Cerebellar cortex (tissue), 1 donor: ENCODE results near the gene NEK9.
A peak's percentile ranks its signal among the peaks of the same experiment; 100 is the strongest.
"Not testable (repeated sequence)": the region's sequence is repeated elsewhere in the genome, so short reads cannot be mapped to it uniquely, and the experiment has no call there.

Source experiments
- DNase-seq: peaks from one replicate; pipeline ENCODE4 v3.0.0-alpha.2; 2015; ENCODE audit warnings: low spot score

Gene NEK9

DNA sequence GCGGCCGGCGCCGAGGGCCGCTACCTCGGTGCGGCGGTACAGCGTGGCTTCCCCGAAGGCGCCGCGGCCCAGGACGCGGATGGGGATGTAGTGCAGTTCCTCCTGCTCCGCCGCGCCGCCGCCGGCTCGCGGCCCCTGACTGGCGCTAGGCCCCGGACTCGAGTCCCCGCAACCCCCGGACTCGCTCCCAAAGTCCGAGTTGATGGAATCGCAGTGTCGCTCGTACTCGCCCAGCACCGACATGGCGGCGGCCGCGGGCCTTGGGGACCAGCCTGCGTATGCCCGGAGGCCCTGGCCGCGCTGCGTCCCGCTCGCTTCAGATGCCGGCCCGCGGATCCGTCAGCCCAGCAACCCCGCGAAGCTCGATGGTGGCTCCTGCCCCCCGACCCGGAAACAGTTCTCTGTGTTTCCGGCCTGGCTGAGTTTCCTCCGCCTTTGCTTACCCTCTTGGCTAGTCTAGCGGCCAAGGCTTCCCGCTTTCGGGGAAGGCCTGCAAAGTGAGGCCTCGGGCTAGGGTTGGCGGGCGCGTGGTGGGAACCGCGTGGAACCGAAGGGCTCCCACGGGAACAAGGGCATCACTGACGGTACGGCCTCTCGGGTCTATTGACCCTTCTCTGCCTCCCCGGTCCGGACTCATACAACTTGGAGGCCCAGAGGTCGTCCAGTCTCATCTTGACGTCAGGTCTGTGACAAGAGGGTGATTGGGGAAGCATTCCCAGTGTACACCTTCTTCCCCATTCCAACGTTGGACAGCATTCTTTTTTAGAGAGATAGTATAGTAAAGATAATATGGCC is at the start of gene NEK9:
Gene NEK9 (minus strand): TSS at position 370 of the 795 bp plus-strand sequence. CDS start 127 bp downstream, at position 243.
- DNase-seq = peak; percentile 94

DNA sequence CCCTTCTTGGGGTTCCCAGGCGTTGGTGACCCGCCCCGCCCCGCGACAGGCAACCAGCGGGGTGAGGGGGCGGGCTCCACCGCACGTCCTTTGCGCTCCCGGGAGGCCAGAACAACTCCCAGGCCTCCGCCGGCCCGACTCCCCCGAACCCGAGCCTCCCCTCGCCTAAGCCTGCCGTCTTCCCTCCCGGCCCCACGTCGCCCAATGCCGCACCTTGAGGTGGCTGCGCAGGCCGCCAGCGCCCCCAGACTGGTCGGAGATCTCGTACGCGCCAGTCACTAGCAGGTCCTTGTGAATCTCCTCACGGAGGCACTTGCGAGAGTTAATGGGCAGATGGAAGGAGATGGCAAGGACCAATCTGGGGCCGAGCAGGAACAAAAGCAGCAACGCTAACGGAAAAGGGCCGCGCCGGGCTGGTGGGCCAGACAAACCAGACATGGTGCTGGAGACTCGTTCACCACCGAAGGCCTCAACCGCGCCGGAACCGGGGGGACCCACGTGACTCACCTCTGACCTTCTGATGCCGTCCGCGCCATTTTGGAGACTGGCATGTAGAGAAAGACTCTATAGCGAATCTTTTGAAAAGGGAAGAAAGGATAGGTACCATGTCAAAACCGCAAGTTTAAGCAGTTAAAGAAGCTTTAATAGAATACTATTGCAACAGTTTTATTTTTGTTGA is 49.4 kb upstream of the NEK9 start, which contains the start of gene TMED10:
Gene TMED10 (minus strand): TSS at position 471 of the 679 bp plus-strand sequence. CDS start 33 bp downstream, at position 438.
- peak; percentile 40 for DNase-seq

DNA sequence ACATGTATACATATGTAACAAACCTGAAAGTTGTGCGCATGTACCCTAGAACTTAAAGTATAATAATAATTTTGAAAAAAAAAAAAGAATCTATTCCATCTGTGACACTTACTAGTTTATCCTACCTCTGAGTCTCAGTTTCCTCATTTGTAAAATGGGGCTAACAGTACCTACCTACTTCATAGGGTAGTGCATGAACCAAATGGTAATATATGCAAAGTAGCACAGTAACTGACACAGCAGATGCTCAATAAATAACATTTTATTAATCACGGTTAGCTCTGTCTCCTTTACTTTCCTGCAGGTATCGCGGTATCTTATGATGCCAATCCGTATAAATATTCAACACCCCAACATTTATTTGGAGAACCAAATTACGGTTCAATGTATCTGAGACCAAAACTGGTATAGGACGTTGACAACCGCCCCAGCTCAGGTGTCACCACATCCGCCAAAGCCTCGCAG is 48.9 kb upstream of the NEK9 start:
- DNase-seq = no peak

DNA sequence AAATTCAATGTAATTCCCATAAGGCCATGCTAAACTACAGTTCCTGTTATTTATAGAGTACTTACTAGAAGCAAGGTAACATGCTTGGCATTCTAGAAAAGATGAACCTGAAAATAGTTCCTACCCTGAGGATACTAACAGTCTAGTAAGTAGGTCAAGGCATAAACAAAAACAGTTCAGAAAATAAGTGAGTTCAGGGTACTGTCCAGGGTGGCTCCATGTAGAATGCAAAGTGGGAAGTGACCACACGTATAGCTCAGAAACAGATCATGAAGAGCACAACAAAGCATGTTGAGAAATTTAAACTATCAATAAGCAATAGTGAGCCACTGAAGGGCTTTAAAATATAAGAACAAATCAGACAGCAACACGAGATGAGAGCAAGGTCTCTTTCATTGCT is 47.2 kb upstream of the NEK9 start:
- DNase-seq = no peak

DNA sequence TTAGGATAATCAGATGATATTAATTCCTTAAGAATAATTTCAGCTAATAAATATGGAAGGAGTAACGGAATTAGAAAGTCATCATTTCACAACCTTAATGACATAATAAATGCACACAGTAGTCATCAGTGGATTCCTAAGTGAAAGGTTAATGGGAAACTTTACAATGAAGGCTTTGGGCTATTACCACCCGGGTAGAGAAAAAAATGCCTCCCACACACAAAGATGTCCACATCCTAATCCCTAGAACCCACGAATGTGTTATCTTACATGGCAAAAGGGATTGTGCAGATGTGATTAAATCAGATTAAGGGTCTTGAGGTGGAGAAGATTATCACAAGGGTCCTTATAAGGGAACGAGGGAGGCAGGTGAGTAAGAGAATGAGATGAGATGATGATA is 43.9 kb upstream of the NEK9 start:
- DNase-seq = no peak

DNA sequence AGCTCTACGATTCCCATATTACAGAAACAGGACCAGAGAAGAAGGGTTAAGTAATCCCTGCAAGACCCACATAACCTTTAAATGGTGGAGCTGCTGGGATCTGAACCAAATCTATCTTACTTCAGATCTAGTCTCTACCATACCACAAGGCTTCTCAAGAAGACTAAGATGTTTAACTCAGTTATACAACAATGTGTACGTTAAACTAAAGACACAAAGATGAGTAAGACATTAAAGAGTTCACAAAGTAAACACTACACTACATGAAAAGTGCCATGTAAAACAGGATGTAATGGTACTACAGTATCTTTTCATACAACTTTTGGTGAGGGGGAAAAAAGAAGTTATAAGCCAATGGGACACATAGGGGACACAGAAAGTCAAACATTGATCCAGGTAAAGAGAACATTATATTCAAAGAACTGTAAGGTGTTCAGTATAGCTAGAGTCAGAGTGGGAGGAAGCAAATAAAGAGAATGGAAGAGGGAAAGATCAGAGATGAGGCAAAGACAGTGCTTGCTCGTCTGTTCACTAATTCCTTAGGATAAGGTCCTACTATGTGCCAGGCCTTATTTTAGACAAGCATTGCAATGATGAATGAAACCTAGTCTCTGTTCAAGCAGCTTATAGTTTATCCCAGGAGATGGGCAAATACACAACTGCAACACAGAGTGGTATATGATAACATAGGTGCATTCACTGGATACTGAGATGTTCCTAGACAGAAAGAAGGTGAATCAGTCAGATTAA is 41.9 kb upstream of the NEK9 start:
- DNase-seq = no peak

DNA sequence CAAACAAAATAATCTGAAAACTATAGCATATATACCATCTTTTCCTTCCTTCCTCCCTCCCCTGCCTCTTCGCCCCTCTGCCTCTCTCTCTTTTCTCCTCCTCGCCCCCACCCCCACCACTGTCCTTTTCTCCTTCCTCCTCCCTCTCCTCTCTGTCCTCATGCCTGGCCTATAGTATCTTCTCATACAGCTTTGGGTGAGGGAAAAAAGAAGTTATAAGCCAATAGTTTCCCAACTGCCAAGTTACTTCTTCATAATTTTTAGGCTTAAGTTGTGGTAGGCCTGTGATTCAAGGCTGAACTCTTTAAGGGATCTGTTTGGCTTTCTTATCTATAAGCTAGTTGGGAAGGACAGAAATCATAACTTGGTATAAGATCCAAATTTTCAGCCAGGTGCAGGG is 40.5 kb upstream of the NEK9 start:
- no peak for DNase-seq

DNA sequence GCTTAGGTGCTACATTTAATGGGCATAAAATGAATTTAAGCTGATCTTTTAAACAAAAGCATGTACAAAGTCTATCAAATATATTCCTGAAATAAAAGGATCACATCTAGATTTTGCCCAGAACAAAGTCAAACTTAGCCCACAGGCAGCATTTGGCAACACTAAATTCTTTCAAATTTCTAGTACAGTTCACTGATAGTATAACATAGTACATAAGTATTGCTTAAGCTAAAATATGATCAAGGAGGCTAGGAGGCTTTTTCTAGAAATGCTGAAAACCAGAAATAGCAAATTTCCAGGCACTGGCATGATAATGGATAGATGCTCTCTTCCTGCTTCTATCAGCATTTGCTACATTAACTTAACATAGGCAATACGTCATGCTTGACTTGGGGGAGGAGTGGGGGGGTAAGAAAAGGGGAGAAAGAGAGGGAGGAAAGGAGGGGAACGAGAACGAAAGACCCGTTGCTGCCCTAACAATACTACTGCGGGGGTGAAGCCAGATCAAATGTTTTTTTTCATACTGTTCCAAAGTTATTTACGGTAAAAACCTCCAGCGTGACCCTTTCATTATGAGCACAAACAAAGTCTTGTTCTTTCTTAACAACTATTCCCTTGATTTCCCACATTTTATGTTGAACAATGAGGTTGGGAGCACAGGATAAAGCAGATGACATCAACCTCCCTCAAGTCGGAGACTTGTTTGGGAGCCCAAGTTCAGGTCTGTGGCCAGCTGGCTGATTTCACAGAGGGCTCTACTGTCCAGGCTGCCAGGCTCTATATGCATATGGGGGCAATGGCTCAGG is 38.9 kb upstream of the NEK9 start:
- no peak for DNase-seq

DNA sequence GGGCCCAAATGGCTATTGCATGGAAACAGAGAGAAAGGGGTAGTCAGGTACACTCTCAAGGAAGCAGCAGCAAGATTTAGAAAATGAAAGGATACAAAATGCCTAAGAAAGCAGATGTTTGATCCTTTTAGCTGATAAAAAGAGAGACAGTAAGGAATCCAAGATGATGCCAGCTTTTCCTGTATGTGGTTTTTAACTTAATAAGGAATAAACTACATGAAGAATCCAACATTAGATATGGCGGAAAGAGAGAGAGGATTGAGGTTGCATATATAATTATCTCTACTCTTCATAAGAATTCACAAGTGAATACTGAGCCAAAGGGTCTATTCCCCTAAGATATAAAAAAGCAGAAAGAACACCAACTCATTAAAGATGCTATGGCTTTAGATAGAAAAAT is 38.0 kb upstream of the NEK9 start:
- no peak for DNase-seq

DNA sequence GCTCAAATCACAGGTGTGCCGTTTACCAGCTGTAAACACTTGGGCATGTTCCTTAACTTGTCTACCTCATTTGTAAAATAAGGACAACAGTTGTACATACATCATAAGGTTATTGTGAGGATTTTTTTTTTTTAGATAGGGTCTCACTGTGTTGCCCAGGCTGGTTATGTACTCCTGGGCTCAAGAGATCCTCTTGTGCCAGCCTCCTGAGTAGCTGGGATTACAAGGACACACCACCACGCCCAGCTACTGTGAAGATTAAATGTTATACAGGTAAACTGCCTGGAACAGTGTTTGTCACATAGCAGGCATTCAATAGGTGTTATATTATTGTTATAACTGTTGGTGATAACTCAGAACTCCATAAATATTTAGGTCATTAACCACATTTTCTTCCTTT is 36.8 kb upstream of the NEK9 start:
- DNase-seq = no peak

DNA sequence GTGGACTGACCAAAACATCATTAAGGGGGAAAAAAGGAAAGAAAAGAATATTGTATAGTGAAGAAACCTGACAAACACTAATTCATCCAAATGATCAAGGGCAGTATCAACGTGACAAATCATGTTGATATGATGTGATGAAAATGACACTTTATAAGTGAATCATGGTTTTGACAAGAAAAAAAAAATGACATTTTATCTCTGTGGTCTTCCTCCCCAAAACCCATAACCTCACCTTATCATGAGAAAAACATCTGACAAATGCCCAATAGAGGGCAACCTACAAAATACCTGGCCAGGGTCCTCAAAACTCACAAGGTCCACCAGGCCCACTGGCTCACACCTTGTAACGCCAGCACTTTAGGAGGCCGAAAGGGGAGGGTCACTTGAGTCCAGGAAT is 35.8 kb upstream of the NEK9 start:
- no peak for DNase-seq

DNA sequence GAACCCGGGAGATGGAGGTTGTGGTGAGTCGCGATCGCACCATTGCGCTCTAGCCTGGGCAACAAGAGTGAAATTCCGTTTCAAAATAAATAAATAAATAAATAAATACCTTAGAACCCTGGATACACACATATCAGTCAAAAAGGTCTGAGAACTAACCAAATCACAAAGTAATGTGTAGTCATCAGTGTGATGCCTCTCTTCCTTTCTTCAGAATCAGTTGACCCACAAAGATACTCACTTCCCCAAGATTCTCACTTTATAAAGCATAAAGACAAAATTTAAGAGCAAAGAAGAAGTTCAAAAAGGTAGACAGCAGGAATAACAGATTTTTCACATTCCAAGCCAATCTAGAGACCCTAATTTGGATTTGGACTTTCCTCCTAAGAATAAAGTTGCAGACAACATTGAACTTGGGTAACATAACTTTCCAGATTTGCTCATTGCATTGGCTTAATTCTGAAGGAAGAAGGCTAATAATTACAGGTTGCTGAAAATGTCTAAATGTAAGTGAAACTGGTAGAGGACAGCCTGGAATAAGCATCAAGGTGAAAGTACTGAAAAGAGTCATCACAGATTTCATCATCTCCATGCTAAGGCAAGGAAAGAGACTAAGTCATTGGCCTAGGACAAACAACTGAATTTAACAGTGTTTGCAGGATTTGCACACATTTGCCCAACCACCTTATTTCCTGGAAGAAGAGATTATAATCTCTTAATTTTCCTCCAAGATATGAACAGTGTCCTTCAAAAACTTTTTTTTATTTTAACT is 32.2 kb upstream of the NEK9 start:
- DNase-seq = no peak

DNA sequence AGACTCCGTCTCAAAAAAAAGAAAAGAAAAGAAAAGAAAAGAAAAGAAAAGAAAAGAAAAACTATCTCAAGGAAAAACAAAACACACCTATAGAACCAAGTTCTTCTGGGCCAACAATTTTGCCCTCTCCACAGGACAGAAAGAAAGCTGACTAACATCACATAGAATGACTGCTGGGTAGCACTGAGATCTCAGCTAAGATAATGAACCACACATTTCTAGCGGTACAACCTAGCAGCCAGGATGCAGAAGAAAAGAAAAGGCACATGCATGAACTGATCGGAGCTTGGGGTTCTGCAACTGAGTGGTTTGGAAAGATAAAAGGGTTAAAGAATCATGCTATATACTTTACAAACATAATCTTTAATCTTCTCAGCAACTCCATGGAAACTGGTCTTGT is 30.1 kb upstream of the NEK9 start:
- DNase-seq = no peak

DNA sequence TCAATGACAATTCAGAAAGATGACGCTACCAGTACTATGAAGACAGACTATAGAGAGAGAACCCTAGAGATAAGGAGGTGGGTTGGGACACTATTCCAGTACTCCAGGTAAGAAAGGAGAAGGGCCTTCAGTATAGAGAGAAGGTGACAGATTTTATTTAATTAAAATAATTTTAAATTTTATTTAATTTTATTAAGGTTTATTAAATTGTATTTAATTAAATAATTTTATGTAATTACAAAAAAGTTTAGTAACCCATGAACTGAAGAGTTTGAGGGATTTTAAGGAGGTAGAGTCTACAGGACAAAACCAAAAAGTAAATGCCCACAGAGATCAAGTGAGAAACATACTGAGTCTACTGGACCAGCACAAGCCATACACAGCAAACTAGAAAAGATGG is 29.3 kb upstream of the NEK9 start:
- no peak for DNase-seq

DNA sequence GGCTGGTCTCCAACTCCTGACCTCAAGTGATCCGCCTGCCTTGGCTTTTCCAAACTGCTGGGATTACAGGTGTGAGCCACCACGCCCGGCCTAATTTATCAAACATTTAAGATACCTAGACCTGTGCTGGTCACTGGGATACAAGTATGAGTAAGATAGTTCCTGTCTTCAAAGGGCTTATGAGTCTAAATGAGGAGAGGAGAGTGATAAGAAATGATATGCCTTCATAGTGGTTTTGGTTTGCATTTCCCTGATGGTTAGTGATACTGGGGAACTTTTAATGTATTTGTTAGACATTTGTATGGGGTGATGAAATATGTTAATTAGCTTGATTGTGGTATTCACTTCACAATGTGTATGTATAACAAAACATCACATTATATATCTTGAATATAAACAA is 28.3 kb upstream of the NEK9 start:
- no peak for DNase-seq

DNA sequence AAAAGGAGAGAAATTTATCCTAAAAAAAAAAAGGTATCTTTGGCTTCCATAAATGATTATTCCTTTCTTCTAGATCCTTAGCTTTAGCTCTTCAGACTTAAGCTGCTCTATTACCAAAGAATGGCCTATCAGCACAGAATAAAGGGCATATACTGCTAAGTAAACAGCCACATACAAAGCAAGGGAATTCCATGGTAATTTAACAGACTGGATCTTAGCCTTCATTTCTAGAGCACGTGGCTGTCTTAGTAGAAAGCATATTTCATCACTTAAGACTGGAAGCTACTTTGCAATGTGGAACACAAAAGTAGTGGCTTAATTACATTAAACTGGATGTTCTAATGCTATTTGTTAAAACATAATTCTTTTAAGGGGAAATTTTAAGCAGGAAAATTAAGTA is 26.4 kb upstream of the NEK9 start:
- DNase-seq = no peak

DNA sequence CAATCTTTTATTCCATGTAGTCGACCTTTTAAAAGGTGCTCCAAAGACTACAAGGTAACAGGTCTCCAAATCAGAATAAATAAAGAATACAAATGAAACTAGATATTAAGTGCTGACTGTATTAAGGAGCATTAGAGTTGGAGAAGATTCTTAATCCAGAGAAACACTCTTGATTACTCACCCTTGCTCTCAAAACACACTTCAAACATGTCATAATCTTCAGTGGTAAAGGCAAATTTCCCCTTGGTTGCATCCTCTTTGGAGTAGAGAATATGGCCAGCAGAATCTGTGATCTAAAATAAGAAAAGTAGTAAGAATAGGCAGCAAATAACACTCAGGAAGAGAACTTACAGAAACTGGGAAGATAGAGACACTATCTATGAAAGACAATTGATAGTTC is 25.0 kb upstream of the NEK9 start:
- no peak for DNase-seq

DNA sequence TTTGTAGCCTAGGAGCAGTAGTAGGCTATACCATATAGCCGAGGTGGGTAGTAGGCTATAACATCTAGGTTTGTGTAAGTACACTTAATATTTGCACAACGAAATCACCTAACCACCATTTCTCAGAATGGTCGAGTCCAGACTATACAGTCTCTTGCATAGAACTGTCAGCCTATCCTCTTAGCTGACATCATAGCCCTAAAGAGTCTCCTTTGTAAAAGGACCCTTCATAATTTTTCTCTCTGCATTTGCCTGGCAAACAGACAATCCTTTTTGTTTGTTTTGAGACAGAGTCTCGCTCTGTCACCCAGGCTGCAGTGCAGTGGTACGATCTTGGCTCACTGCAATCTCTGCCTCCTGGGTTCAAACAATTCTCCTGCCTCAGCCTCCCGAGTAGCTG is 23.8 kb upstream of the NEK9 start:
- not testable (repeated sequence) for DNase-seq

DNA sequence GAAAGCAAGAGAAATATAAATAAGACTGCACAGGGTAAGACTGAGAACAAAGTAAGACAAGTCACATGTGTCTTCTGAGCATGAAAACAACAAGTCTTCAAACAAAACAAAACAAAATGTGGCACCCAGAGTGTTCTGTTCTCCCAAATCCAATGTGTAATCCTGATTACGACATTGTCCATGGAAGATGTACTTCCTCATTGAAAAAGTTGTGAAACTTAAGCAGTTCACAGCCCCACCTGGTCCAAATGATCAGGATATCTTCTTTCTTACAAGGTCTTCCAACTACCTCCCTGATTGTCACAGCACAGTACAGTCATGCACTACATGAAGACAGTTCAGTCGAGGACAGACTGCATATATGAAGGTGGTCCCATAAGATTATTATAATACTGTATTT is 23.3 kb upstream of the NEK9 start:
- DNase-seq = no peak

DNA sequence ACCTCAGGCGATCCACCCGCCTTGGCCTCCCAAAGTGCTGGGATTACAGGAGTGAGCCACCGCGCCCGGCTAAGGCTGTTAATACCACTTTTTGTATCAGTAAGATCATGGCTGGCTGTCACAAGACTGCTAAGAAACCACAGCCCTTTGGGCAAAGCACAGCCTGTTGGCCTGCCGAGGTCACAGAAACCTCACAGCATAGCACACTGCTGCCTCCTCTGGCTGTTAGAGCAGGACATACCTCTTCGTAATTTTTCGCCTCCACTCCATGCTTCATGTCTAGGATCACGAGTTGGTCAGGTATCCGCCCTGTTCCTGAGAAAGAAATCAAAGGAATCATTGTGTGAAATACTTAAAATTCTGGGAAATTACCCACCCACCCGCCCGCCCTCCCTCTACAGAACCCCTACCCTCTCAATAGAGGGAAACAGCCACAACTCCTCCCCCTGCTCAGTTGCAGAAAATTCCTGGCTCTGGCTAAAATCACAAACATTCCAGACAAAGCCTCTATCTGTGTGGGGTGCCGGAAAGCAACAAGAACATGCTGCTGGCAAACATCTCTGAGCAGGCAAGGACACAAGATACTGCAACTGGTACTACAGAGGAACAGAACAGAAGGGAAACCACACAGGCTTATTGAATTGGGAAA is 20.7 kb upstream of the NEK9 start:
- DNase-seq = peak; percentile 67

DNA sequence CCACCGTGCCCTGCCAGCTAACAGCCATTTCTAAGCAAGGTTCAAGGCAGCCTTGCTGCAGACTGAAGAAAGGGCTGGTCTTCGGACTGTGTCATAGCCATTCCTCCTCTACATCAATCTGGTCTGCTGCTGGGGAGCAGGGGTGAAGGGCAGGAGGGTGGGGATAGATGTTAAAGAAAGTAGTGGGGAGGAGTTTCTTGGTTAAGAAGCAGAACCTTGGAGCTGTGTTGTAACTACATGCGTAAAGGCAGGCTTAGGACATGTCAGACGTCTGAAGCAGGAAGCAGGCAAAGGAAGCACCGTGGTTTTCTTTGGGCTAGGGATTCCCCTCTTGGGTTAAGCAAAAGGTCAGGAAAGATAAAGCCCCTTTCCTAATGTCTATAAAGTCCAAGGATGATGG is 18.1 kb upstream of the NEK9 start:
- no peak for DNase-seq
